Measurements from ENCODE around the gene TEPSIN. TPM values are rescaled to one million over a fixed set of nuclear protein-coding genes. Genes with fewer than 3 reads are reported as not detected.
A peak's percentile ranks its signal among the peaks of the same experiment; 100 is the strongest.

TEPSIN gene
- total and polyA plus RNA-seq, 2 of the 13 experiments (the other 11 are each of a cell fraction or from before 2014, with no cell fraction given): 16.1 to 18.8 TPM

GRCh38 chr17:81241648-81242420, 3.0 kb upstream of the TEPSIN start (continued):
- TF ChIP-seq RXRA (CRISPR knock-in tag; IDR thresholded peaks at IDR 0.05): peak; percentile 75
- no peak for TF ChIP-seq PHB2 (IDR thresholded peaks at IDR 0.05; ENCODE audit: partially characterized antibody)
- TF ChIP-seq FOSL1 (CRISPR knock-in tag; IDR thresholded peaks at IDR 0.05; ENCODE audit: borderline replicate concordance): no peak
- no peak for TF ChIP-seq SMAD1 (CRISPR knock-in tag; IDR thresholded peaks at IDR 0.05; ENCODE audit: borderline replicate concordance, low read depth)
- no peak for TF ChIP-seq MAFK (conservative IDR thresholded peaks at IDR 0.05 in 1 of 2, IDR thresholded peaks at IDR 0.05 in 1 of 2; ENCODE audit: low read length in 2 of 2)
- no peak for TF ChIP-seq SIN3B (IDR thresholded peaks at IDR 0.05; ENCODE audit: low read length)
- TF ChIP-seq ZHX2 (IDR thresholded peaks at IDR 0.05; ENCODE audit: low read depth): no peak
- no peak for TF ChIP-seq ZHX2 (CRISPR knock-in tag; IDR thresholded peaks at IDR 0.05; ENCODE audit: borderline replicate concordance)
- TF ChIP-seq DNMT1 (CRISPR knock-in tag; IDR thresholded peaks at IDR 0.05): no peak
- TF ChIP-seq CCAR2 (optimal IDR thresholded peaks at IDR 0.05; ENCODE audit: low read depth, low read length): no peak
- TF ChIP-seq POLR2G (IDR thresholded peaks at IDR 0.05; ENCODE audit: low read depth, low read length): no peak
- no peak for TF ChIP-seq TCF7 (IDR thresholded peaks at IDR 0.05; ENCODE audit: low read depth)
- TF ChIP-seq ZNF576 (CRISPR knock-in tag; IDR thresholded peaks at IDR 0.05): no peak
- no peak for TF ChIP-seq ZBTB25 (CRISPR knock-in tag; IDR thresholded peaks at IDR 0.05)
- peak; percentile 78 for TF ChIP-seq TAF15 (IDR thresholded peaks at IDR 0.05; ENCODE audit: low read depth, low read length, poor library complexity, severe bottlenecking)
- no peak for TF ChIP-seq ZNF543 (CRISPR knock-in tag; IDR thresholded peaks at IDR 0.05)
- TF ChIP-seq GZF1 (CRISPR knock-in tag; IDR thresholded peaks at IDR 0.05): no peak
- 0 out of 2 replicates have a peak, but pooled peaks have one; percentile 37 for TF ChIP-seq STAT5B (CRISPR knock-in tag; IDR thresholded peaks at IDR 0.05)
- no peak for TF ChIP-seq CENPT (CRISPR knock-in tag; IDR thresholded peaks at IDR 0.05; ENCODE audit: low read depth)
- no peak for TF ChIP-seq ZNF274 (CRISPR knock-in tag; IDR thresholded peaks at IDR 0.05)
- no peak for TF ChIP-seq CC2D1A (CRISPR knock-in tag; IDR thresholded peaks at IDR 0.05)
- no peak for TF ChIP-seq KDM6A (CRISPR knock-in tag; IDR thresholded peaks at IDR 0.05; ENCODE audit: low read depth)
- TF ChIP-seq ZNF674 (CRISPR knock-in tag; IDR thresholded peaks at IDR 0.05; ENCODE audit: low read depth): no peak
- TF ChIP-seq ZNF160 (CRISPR knock-in tag; IDR thresholded peaks at IDR 0.05): no peak
- TF ChIP-seq RXRB (CRISPR knock-in tag; IDR thresholded peaks at IDR 0.05; ENCODE audit: borderline replicate concordance): 0 out of 2 replicates have a peak, but pooled peaks have one; percentile 13
